ENCODE results near the gene PCDHB9. TPM values are rescaled to one million over a fixed set of nuclear protein-coding genes. Genes with fewer than 3 reads are reported as not detected.
"Not testable (repeated sequence)": the region's sequence is repeated elsewhere in the genome, so short reads cannot be mapped to it uniquely, and the experiment has no call there.

The PCDHB9 gene
- total and polyA plus RNA-seq, 2 of the 4 experiments (the other 2 are of a cell fraction) = 0.10 to 0.18 TPM

- H4K5ac ChIP-seq (ENCODE audit: low read depth, low read length); H2AK5ac ChIP-seq (ENCODE audit: low read depth, low read length); H2AK9ac ChIP-seq (replicated peaks; ENCODE audit: low read depth, low read length, poor library complexity); H3K79me1 ChIP-seq (ENCODE audit: low read depth in 1 of 2, low read length in 2 of 2); H4K20me1 ChIP-seq (ENCODE audit: insufficient read depth, low read length); H3K36me3 ChIP-seq (ENCODE audit: control insufficient read depth, insufficient read depth, low read length); H2BK20ac ChIP-seq (ENCODE audit: low read depth, low read length); H3K4me1 ChIP-seq (ENCODE audit: control insufficient read depth, insufficient read depth, low read length); dilution Hi-C loops (cut with HindIII; ENCODE audit: low sequenced_read_pairs, unreplicated experiment); H3K23ac ChIP-seq (ENCODE audit: low read depth, low read length); H3K27me3 ChIP-seq (ENCODE audit: control insufficient read depth, insufficient read depth, low read length); H4K91ac ChIP-seq (ENCODE audit: insufficient read depth, low read depth, low read length); H3K4ac ChIP-seq (ENCODE audit: low read depth, low read length); POLR2A ChIA-PET (ENCODE audit: unreplicated experiment); H2BK120ac ChIP-seq (ENCODE audit: low read depth, low read length); H3K27ac ChIP-seq (ENCODE audit: insufficient read depth, low read length); in situ Hi-C loops (cut with MboI; ENCODE audit: low sequenced_read_pairs); BruUV-seq (replicated peaks); H3K18ac ChIP-seq (ENCODE audit: low read depth, low read length); H4K8ac ChIP-seq (ENCODE audit: low read depth in 2 of 2, low read length in 2 of 2); ATAC-seq (ENCODE audit: low read depth); H3K4me2 ChIP-seq (ENCODE audit: low read depth, low read length); CTCF ChIA-PET; H3K4me3 ChIP-seq (ENCODE audit: insufficient read depth, low read depth, low read length); H3K56ac ChIP-seq (ENCODE audit: extremely low read depth, insufficient read depth, low read length); H3K9me3 ChIP-seq (ENCODE audit: control insufficient read depth, insufficient read depth, low read length); H2AFZ ChIP-seq (replicated peaks; ENCODE audit: low read length, poor library complexity); H2BK15ac ChIP-seq (ENCODE audit: low read depth, low read length); H3K9me1 ChIP-seq (ENCODE audit: insufficient read depth, low read length); H2BK5ac ChIP-seq (ENCODE audit: low read depth, low read length, poor library complexity, severe bottlenecking); DNase-seq; intact Hi-C loops (cut with micrococcal nuclease); H3K14ac ChIP-seq (replicated peaks; ENCODE audit: low read depth, low read length); H3K9ac ChIP-seq (ENCODE audit: low read depth, low read length): not testable (repeated sequence)
- WGBS, 2 experiments (ENCODE audit: extremely low coverage in 2 of 2, insufficient read length in 1 of 2) = 27% methylated on average over 3 of the region's 38 CpGs; no CpG with 5 or more reads in 1 of the 2 experiments
Observed at GRCh38 chr5:141157356-141157755, 29.6 kb upstream of the PCDHB9 start.

GRCh38 chr5:141157901-141158300 lies 29.1 kb upstream of the PCDHB9 start:
- WGBS, 2 experiments (ENCODE audit: extremely low coverage in 2 of 2, insufficient read length in 1 of 2) = 28% methylated on average over 5 of the region's 28 CpGs; no CpG with 5 or more reads in 1 of the 2 experiments
- H3K27me3 ChIP-seq (ENCODE audit: control insufficient read depth, insufficient read depth, low read length); CTCF ChIA-PET: not testable (repeated sequence)

More at GRCh38 chr5:141157901-141158300, 29.1 kb upstream of the PCDHB9 start:
- H3K79me1 ChIP-seq (ENCODE audit: low read depth in 1 of 2, low read length in 2 of 2); H4K8ac ChIP-seq (ENCODE audit: low read depth in 2 of 2, low read length in 2 of 2); H4K91ac ChIP-seq (ENCODE audit: insufficient read depth, low read depth, low read length); H4K20me1 ChIP-seq (ENCODE audit: insufficient read depth, low read length); in situ Hi-C loops (cut with MboI; ENCODE audit: low sequenced_read_pairs); H3K14ac ChIP-seq (replicated peaks; ENCODE audit: low read depth, low read length); H2AK5ac ChIP-seq (ENCODE audit: low read depth, low read length); H3K4me3 ChIP-seq (ENCODE audit: insufficient read depth, low read depth, low read length); H2BK120ac ChIP-seq (ENCODE audit: low read depth, low read length); H2BK15ac ChIP-seq (ENCODE audit: low read depth, low read length); H3K4me2 ChIP-seq (ENCODE audit: low read depth, low read length); H3K56ac ChIP-seq (ENCODE audit: extremely low read depth, insufficient read depth, low read length); H3K36me3 ChIP-seq (ENCODE audit: control insufficient read depth, insufficient read depth, low read length); H2AK9ac ChIP-seq (replicated peaks; ENCODE audit: low read depth, low read length, poor library complexity); H4K5ac ChIP-seq (ENCODE audit: low read depth, low read length); H3K9ac ChIP-seq (ENCODE audit: low read depth, low read length); H3K9me3 ChIP-seq (ENCODE audit: control insufficient read depth, insufficient read depth, low read length); H3K27ac ChIP-seq (ENCODE audit: insufficient read depth, low read length); ATAC-seq (ENCODE audit: low read depth); H2BK5ac ChIP-seq (ENCODE audit: low read depth, low read length, poor library complexity, severe bottlenecking); dilution Hi-C loops (cut with HindIII; ENCODE audit: low sequenced_read_pairs, unreplicated experiment); H3K9me1 ChIP-seq (ENCODE audit: insufficient read depth, low read length); H3K4me1 ChIP-seq (ENCODE audit: control insufficient read depth, insufficient read depth, low read length); POLR2A ChIA-PET (ENCODE audit: unreplicated experiment); H2AFZ ChIP-seq (replicated peaks; ENCODE audit: low read length, poor library complexity); H3K23ac ChIP-seq (ENCODE audit: low read depth, low read length); H3K18ac ChIP-seq (ENCODE audit: low read depth, low read length); DNase-seq; intact Hi-C loops (cut with micrococcal nuclease); H3K4ac ChIP-seq (ENCODE audit: low read depth, low read length); BruUV-seq (replicated peaks); H2BK20ac ChIP-seq (ENCODE audit: low read depth, low read length): not testable (repeated sequence)
